K562 (cell line): ENCODE measurements around the gene ANKRD34A. TPM values are rescaled to one million over a fixed set of nuclear protein-coding genes. Genes with fewer than 3 reads are reported as not detected.

Experiments
- ARID1B ChIP-seq: fragments of 450-650 bp; IDR thresholded peaks from 2 replicates; pipeline ENCODE4 v1.6.1; 2016; ENCODE audit warnings: antibody characterized with exemption, mild to moderate bottlenecking, inconsistent platforms
- BRCA1 ChIP-seq, 2 experiments: fragments of 450-650 bp in 1 of 2; sonication (generic) in 1 of 2; formaldehyde crosslinking in 1 of 2; IDR thresholded peaks; 2 replicates each; pipeline versions ENCODE4 v1.5.0 to v1.6.1; 2017 to 2020; ENCODE audit warnings: mild to moderate bottlenecking in 1 of 2, missing genetic modification reagents in 1 of 2
- CBFB ChIP-seq: sonication (generic); formaldehyde crosslinking; IDR thresholded peaks from 2 replicates; pipeline ENCODE4 v1.4.0; 2020; ENCODE audit warnings: mild to moderate bottlenecking, missing genetic modification reagents
- CEBPB ChIP-seq: fragments of 450-650 bp; IDR thresholded peaks from 2 replicates; pipeline ENCODE4 v1.6.1; 2016; ENCODE audit warnings: missing genetic modification characterization, missing compliant biosample characterization
- CREBBP ChIP-seq: IDR thresholded peaks from one replicate; pipeline ENCODE4 v1.6.1; 2012; ENCODE audit warnings: low read depth, mild to moderate bottlenecking, control low read depth, inconsistent platforms, low read length
- DDX20 ChIP-seq: fragments of 450-650 bp; IDR thresholded peaks from 2 replicates; pipeline ENCODE4 v1.6.1; 2016; ENCODE audit warnings: missing genetic modification characterization, low read depth, mild to moderate bottlenecking, missing compliant biosample characterization, moderate library complexity
- E2F3 ChIP-seq: fragments of 250-450 bp; sonication (Bioruptor Pico); IDR thresholded peaks from 2 replicates; pipeline ENCODE4 v1.4.0; 2020; ENCODE audit warnings: mild to moderate bottlenecking
- EHMT2 ChIP-seq: fragments of 450-650 bp; IDR thresholded peaks from 2 replicates; pipeline ENCODE4 v1.6.1; 2018; ENCODE audit warnings: antibody characterized with exemption
- IRF2 ChIP-seq: sonication (generic); formaldehyde crosslinking; IDR thresholded peaks from 2 replicates; pipeline ENCODE4 v1.8.1; 2022; ENCODE audit warnings: mild to moderate bottlenecking, missing genetic modification reagents
- MEF2A ChIP-seq: IDR thresholded peaks from 2 replicates; pipeline ENCODE4 v1.6.1; 2011; ENCODE audit warnings: low read depth, mild to moderate bottlenecking, low read length, moderate library complexity; ENCODE audit not compliant: control insufficient read depth
- NFXL1 ChIP-seq: fragments of 450-650 bp; formaldehyde crosslinking; IDR thresholded peaks from 2 replicates; pipeline ENCODE4 v1.4.0; 2021; ENCODE audit warnings: mild to moderate bottlenecking
- NRF1 ChIP-seq, 2 experiments: fragments of 450-650 bp; IDR thresholded peaks in 1 of 2; conservative IDR thresholded peaks in 1 of 2; 2 replicates each; pipeline ENCODE4 v1.6.1; 2014; ENCODE audit warnings: mild to moderate bottlenecking in 2 of 2
- PPARD ChIP-seq: fragments of 250-450 bp; sonication (Bioruptor Pico); IDR thresholded peaks from 2 replicates; pipeline ENCODE4 v1.8.0; 2022; ENCODE audit warnings: inconsistent platforms, mild to moderate bottlenecking, moderate library complexity
- RBM22 ChIP-seq: fragments of 200-400 bp; formaldehyde crosslinking; IDR thresholded peaks from 2 replicates; pipeline ENCODE4 v1.6.1; 2018; ENCODE audit warnings: low read length, low read depth; ENCODE audit not compliant: poor library complexity, severe bottlenecking
- SETDB1 ChIP-seq: IDR thresholded peaks from one replicate; pipeline ENCODE4 v1.6.1; 2012; ENCODE audit warnings: low read length, control low read depth, inconsistent platforms
- SIN3A ChIP-seq, 2 experiments: fragments of 150-350 bp in 1 of 2; IDR thresholded peaks; 2 replicates each; pipeline ENCODE4 v1.6.1; 2011 to 2016; ENCODE audit warnings: borderline replicate concordance in 2 of 2, low read depth in 2 of 2, low read length in 2 of 2, mild to moderate bottlenecking in 2 of 2, moderate library complexity in 2 of 2; ENCODE audit not compliant: control insufficient read depth in 1 of 2
- SIRT6 ChIP-seq: IDR thresholded peaks from one replicate; pipeline ENCODE4 v1.6.1; 2012; ENCODE audit warnings: low read depth, mild to moderate bottlenecking, control low read depth, inconsistent platforms, low read length, moderate library complexity
- TEAD1 ChIP-seq, 2 experiments: fragments of 450-650 bp in 1 of 2; sonication (generic) in 1 of 2; formaldehyde crosslinking; IDR thresholded peaks; 2 replicates each; pipeline versions ENCODE4 v1.4.0 to v1.8.0; 2020 to 2022; ENCODE audit warnings: mild to moderate bottlenecking in 2 of 2, missing genetic modification reagents in 1 of 2
- ZFX ChIP-seq: sonication (generic); formaldehyde crosslinking; IDR thresholded peaks from 2 replicates; pipeline ENCODE4 v1.8.0; 2022; ENCODE audit warnings: mild to moderate bottlenecking, missing genetic modification reagents, moderate library complexity
- ZNF507 ChIP-seq: conservative IDR thresholded peaks from 2 replicates; pipeline ENCODE4 v1.6.1; 2017; ENCODE audit warnings: missing genetic modification characterization, missing compliant biosample characterization
- ZNF75A ChIP-seq: fragments of 450-650 bp; formaldehyde crosslinking; IDR thresholded peaks from 2 replicates; pipeline ENCODE4 v1.4.0; 2020; ENCODE audit warnings: mild to moderate bottlenecking
- ZNF778 ChIP-seq: fragments of 450-650 bp; formaldehyde crosslinking; IDR thresholded peaks from 2 replicates; pipeline ENCODE4 v1.4.0; 2020; ENCODE audit warnings: mild to moderate bottlenecking, moderate library complexity
- polyA plus RNA-seq, 8 experiments: library from polyadenylated mRNA; depleted of rRNA in 4 of 8; stranded (reverse) in 5 of 8; unstranded in 3 of 8; fragments of >200 nt; fragmentation: Nextera tagmentation in 2 of 8; fragmentation: Illumina TruSeq in 1 of 8; extraction: Ambion mirVana in 2 of 8; extraction: Trizol in 1 of 8; gene quantifications; 2 replicates each; pipeline versions ENCODE4 v1.2.1 to v1.2.3, GENCODE V29; 2011 to 2014; ENCODE audit warnings: inconsistent platforms in 1 of 8, missing spikeins in 1 of 8
- total RNA-seq, 7 experiments: library from RNA; depleted of rRNA in 6 of 7; stranded (reverse); fragments of >200 nt in 6 of 7; fragmentation: Illumina TruSeq in 2 of 7; extraction: Trizol in 2 of 7; gene quantifications; 2 replicates each; pipeline versions ENCODE4 v1.2.1 to v1.2.3, GENCODE V29; 2011 to 2021; ENCODE audit warnings: low replicate concordance in 1 of 7
- TF ChIP-seq, protein P1 (sequence below): IDR thresholded peaks from 2 replicates; pipeline ENCODE4 v1.6.1; 2016; ENCODE audit warnings: missing genetic modification characterization, missing compliant biosample characterization
- TF ChIP-seq, protein P2 (sequence below): fragments of 450-650 bp; formaldehyde crosslinking; IDR thresholded peaks from 2 replicates; pipeline ENCODE4 v1.4.0; 2020; ENCODE audit warnings: mild to moderate bottlenecking
- TF ChIP-seq, protein P3 (sequence below): fragments of 450-650 bp; formaldehyde crosslinking; IDR thresholded peaks from 2 replicates; pipeline ENCODE4 v1.4.0; 2020; ENCODE audit warnings: mild to moderate bottlenecking, moderate library complexity
- TF ChIP-seq, protein P4 (sequence below): sonication (generic); formaldehyde crosslinking; IDR thresholded peaks from 2 replicates; pipeline ENCODE4 v1.9.0; 2022; ENCODE audit warnings: mild to moderate bottlenecking, missing genetic modification reagents

ANKRD34A gene
- total and polyA plus RNA-seq, 9 of the 15 experiments (the other 6 are each of a cell fraction or from before 2014, with no cell fraction given): 0.06 to 1.6 (median 0.43) TPM

DNA sequence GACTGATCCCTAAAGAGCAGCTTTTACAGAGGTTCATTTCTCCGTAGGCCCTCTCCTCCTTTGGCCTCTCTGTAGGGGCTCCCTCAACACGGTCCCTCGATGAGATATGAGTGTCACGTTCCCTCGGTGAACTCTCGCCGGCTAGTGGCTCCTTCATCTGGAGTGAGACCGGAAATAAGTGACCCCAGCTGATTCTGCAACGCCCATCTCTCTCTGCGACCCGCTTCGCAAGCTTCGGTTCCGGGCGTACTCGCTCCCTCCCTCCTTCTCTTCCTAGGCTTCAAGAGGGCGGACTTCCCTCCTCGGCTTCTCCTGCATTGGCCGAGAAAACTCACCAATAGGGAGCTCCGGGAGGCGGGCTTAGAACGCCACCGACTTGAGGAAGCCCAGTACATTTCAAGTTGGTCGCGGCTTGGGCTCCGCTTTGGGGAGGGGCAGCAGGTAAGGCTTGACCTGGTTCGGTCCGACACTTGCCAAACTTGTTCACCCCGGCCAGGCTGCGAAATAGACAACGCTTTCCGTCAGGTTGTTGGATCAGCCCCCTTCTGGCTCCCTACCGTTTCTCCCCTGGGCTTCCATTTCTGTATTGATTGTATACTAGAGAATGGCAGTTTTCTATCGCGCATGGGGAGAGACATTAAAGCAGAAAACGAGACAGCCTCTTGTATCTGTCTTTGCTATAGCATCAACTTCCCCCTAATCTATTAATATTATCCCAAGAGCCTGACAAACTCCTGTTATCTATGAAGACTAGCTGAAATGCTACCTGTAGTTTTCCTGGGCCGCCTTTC lies at the start of gene ANKRD34A, which contains the start of gene POLR3GL (continued):
- peak in 1 of 2 experiments; percentile 82; a peak in 1 of 4 replicates for TF ChIP-seq SIN3A (IDR thresholded peaks at IDR 0.05; ENCODE audit: borderline replicate concordance in 2 of 2, control insufficient read depth in 1 of 2, low read depth in 2 of 2, low read length in 2 of 2)
- no peak for TF ChIP-seq RBM22
- no peak for TF ChIP-seq BRCA1 (IDR thresholded peaks at IDR 0.05)
- no peak for TF ChIP-seq BRCA1 (CRISPR knock-in tag; IDR thresholded peaks at IDR 0.05)
- TF ChIP-seq TEAD1 (CRISPR knock-in tag; IDR thresholded peaks at IDR 0.05): no peak
- TF ChIP-seq PPARD (CRISPR knock-in tag): no peak
- TF ChIP-seq ZFX (CRISPR knock-in tag): peak; percentile 83
- TF ChIP-seq, protein P1, sequence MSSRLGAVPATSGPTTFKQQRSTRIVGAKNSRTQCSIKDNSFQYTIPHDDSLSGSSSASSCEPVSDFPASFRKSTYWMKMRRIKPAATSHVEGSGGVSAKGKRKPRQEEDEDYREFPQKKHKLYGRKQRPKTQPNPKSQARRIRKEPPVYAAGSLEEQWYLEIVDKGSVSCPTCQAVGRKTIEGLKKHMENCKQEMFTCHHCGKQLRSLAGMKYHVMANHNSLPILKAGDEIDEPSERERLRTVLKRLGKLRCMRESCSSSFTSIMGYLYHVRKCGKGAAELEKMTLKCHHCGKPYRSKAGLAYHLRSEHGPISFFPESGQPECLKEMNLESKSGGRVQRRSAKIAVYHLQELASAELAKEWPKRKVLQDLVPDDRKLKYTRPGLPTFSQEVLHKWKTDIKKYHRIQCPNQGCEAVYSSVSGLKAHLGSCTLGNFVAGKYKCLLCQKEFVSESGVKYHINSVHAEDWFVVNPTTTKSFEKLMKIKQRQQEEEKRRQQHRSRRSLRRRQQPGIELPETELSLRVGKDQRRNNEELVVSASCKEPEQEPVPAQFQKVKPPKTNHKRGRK (tag): no peak
- no peak for TF ChIP-seq CREBBP
- TF ChIP-seq MEF2A: no peak
- no peak for TF ChIP-seq DDX20
- no peak for TF ChIP-seq ZNF75A (CRISPR knock-in tag)
- TF ChIP-seq ARID1B: no peak
- no peak for TF ChIP-seq CEBPB
- no peak for TF ChIP-seq NFXL1 (CRISPR knock-in tag)
- TF ChIP-seq, protein P2, sequence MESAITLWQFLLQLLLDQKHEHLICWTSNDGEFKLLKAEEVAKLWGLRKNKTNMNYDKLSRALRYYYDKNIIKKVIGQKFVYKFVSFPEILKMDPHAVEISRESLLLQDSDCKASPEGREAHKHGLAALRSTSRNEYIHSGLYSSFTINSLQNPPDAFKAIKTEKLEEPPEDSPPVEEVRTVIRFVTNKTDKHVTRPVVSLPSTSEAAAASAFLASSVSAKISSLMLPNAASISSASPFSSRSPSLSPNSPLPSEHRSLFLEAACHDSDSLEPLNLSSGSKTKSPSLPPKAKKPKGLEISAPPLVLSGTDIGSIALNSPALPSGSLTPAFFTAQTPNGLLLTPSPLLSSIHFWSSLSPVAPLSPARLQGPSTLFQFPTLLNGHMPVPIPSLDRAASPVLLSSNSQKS: no peak
- TF ChIP-seq, protein P3, sequence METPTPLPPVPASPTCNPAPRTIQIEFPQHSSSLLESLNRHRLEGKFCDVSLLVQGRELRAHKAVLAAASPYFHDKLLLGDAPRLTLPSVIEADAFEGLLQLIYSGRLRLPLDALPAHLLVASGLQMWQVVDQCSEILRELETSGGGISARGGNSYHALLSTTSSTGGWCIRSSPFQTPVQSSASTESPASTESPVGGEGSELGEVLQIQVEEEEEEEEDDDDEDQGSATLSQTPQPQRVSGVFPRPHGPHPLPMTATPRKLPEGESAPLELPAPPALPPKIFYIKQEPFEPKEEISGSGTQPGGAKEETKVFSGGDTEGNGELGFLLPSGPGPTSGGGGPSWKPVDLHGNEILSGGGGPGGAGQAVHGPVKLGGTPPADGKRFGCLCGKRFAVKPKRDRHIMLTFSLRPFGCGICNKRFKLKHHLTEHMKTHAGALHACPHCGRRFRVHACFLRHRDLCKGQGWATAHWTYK (CRISPR knock-in tag): no peak
- TF ChIP-seq CBFB (CRISPR knock-in tag): no peak
- TF ChIP-seq, protein P4, sequence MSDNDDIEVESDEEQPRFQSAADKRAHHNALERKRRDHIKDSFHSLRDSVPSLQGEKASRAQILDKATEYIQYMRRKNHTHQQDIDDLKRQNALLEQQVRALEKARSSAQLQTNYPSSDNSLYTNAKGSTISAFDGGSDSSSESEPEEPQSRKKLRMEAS: no peak
- no peak for TF ChIP-seq SIRT6
- TF ChIP-seq ZNF778 (CRISPR knock-in tag): no peak
- no peak for TF ChIP-seq IRF2 (CRISPR knock-in tag)
- no peak for TF ChIP-seq ZNF507 (tag)
- TF ChIP-seq NRF1 (conservative IDR thresholded peaks at IDR 0.05 in 1 of 2, IDR thresholded peaks at IDR 0.05 in 1 of 2): peak; percentile 49 to 60
- no peak for TF ChIP-seq EHMT2
- no peak for TF ChIP-seq SETDB1
- TF ChIP-seq E2F3: no peak
